Bronchial epithelial cell (primary cell): ENCODE results near the gene ANKS6. TPM values are rescaled to one million over a fixed set of nuclear protein-coding genes. Genes with fewer than 3 reads are reported as not detected.
A peak's percentile ranks its signal among the peaks of the same experiment; 100 is the strongest.
"Not testable (repeated sequence)": the region's sequence is repeated elsewhere in the genome, so short reads cannot be mapped to it uniquely, and the experiment has no call there.

Source experiments
- DNase-seq: peaks from one replicate; pipeline ENCODE4 v3.0.0-alpha.2; 2010; ENCODE audit warnings: low read depth
- FAIRE-seq: peaks from 2 replicates; lab custom pipeline; 2011; peaks lifted over from hg19 to GRCh38; lab: Jason Lieb, UNC
- H3K27me3 ChIP-seq: 2 replicates; pipeline ENCODE4 v1.5.1; 2011; ENCODE audit warnings: low read length; ENCODE audit not compliant: control insufficient read depth, insufficient read depth
- H3K36me3 ChIP-seq: 2 replicates; pipeline ENCODE4 v1.5.1; 2011; ENCODE audit warnings: low read length; ENCODE audit not compliant: control insufficient read depth, insufficient read depth
- H3K4me3 ChIP-seq: 2 replicates; pipeline ENCODE4 v1.5.1; 2011; ENCODE audit warnings: mild to moderate bottlenecking, low read depth, low read length, control low read depth
- total RNA-seq: library from RNA; depleted of rRNA; stranded (reverse); fragments of >200 nt; gene quantifications from 2 replicates; pipeline ENCODE4 v1.2.1, GENCODE V29; 2014
- TF ChIP-seq, protein P1 (sequence below): IDR thresholded peaks from 2 replicates; pipeline ENCODE4 v1.5.1; 2011; ENCODE audit warnings: mild to moderate bottlenecking, moderate library complexity, low read length, control low read depth, inconsistent platforms; ENCODE audit not compliant: insufficient read depth, severe bottlenecking

Gene ANKS6
- total RNA-seq, 1 donor from 2014 or later: 32.1 TPM

DNA sequence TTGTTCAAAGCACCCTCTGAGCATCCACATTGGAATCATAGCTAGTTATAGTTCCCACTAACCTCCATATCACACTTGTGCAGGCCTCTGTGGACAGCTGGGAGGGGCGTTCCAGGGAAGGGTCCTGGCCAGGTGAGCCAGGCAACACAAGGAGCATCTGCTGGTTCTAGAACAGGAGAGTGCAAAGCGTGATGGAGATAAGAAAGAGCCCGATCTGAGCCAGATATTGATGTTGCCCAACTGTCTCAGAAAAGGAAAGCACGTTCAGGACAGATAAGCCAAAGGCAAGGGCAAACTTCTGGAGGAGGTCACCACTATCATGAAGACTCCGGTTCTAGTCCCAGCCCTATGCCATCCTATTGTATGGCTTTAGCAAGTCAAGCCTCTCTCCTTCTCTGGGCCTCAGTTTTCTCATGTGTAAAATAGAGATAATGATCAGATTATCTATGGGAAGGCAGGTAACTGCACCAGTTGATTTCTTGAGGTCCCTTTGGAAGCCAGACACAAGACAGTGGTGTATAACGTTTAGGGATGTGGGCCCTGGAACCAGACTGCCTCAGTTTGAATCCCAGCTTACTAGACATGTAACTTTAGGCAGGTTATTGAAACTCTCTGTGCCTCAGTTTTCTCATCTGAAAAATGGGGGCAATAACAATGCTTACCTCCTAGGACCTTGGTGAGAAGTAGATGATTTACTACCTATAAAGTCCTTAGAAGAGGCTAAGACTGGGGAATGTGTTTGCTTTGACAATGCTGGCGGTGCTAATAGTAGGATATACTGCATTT is 107.5 kb downstream of the ANKS6 start:
- Histone ChIP-seq H3K4me3 (no peak overlapping the region), H3K36me3 (no peaks in the 10 kb centered on the region), H3K27me3 (peaks cover 3% of the 10 kb centered on the region)
- TF ChIP-seq, protein P1, sequence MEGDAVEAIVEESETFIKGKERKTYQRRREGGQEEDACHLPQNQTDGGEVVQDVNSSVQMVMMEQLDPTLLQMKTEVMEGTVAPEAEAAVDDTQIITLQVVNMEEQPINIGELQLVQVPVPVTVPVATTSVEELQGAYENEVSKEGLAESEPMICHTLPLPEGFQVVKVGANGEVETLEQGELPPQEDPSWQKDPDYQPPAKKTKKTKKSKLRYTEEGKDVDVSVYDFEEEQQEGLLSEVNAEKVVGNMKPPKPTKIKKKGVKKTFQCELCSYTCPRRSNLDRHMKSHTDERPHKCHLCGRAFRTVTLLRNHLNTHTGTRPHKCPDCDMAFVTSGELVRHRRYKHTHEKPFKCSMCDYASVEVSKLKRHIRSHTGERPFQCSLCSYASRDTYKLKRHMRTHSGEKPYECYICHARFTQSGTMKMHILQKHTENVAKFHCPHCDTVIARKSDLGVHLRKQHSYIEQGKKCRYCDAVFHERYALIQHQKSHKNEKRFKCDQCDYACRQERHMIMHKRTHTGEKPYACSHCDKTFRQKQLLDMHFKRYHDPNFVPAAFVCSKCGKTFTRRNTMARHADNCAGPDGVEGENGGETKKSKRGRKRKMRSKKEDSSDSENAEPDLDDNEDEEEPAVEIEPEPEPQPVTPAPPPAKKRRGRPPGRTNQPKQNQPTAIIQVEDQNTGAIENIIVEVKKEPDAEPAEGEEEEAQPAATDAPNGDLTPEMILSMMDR: no peak
- DNase-seq: no peak
- FAIRE-seq: no peak

DNA sequence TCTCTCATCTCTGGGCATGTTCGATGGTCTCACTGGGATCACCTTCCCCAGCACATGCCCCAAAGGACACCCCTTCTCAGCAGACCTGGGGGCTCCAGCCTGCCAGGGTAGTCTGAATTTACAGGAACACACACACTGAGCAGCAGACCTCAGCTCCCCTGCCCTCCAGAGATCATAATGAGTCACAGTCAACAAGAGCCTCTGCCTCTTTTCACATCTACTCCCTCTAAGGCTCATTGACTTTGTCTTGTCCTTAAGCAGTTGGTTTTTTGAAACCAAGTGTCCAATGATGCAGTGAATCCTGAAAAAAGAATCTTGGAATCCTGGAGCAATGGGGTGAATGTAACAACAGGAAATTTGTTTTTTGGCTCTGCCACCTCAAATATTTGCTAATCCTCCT is 108.4 kb downstream of the ANKS6 start:
- no peak for FAIRE-seq
- TF ChIP-seq, protein P1: no peak
- Histone ChIP-seq H3K36me3 (no peaks in the 10 kb centered on the region), H3K4me3 (no peak overlapping the region), H3K27me3 (peaks cover 3% of the 10 kb centered on the region)
- peak; percentile 27 for DNase-seq

DNA sequence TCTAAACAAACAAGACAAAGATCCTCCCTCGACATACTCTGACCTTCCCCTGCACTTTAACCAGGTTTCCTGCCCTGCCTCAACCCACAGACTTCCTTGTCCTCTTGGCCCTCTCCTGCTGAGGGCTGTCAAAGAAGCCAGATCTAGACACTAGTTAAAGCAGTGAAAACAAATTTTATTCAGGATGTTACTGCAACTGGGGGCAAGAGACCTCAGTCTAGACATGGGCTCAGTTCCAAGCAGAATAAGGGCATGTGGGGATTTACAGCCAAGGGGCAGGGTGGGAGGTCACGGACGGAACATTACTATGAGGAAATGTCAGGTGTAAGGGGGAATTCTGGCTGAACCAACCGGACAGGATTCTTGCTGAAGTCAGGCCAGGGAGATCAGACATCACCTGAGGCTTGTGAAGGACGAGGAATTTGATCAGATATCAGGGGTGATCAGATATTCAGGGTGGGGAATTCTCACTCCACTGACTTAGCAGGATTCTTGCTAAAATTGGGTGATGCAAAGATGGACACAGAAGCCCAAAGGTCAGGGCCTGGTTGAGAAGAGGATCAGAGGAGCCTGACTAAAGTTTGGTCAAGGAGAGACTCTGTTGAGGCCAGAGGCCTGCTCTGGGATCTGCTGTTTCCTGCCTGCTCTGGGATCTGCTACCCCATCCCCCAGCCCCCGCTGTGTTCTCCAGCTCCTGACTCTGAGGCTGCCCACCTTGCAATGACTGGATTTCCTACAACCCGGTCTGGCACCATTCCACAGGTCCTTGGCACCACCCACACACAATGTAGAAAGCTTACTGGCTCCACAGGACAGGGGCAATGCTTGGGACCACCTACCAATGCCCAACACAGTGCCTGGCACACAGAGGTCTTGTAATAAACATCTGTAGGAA is 109.1 kb downstream of the ANKS6 start:
- TF ChIP-seq, protein P1: no peak
- Histone ChIP-seq H3K4me3 (no peak overlapping the region), H3K27me3 (peaks cover 3% of the 10 kb centered on the region), H3K36me3 (no peaks in the 10 kb centered on the region)
- DNase-seq (no peak), FAIRE-seq (no peak)

DNA sequence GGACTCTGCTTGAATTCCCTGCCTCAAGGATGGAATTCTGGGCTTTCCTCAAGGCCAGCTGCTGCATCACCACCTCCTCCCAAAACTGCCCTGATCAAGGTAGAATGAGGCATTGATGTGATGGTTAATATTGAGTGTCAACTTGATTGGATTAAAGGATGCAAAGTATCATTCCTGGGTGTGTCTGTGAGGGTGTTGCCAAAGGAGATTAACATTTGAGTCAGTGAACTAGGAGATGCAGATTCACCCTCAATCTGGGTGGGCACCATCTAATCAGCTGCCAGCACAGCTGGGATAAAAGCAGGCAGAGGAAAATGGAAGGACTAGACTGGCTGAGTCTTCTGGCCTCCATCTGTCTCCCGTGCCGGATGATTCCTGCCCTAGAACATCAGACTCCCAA is 111.5 kb downstream of the ANKS6 start:
- H3K4me3 ChIP-seq, FAIRE-seq, H3K36me3 ChIP-seq, DNase-seq, H3K27me3 ChIP-seq: not testable (repeated sequence)

Other genes with a start within 250 kb of the ANKS6 start
- gene GABBR2, start 87.6 kb downstream of the ANKS6 start, total RNA-seq: not detected in 2 replicates
- 1.0 and 2.6 TPM in 2 replicates for gene GALNT12, start 11.1 kb upstream of the ANKS6 start, total RNA-seq
- under 0.01 and 1.6 TPM in 2 replicates for gene COL15A1, start 147.4 kb upstream of the ANKS6 start, total RNA-seq